HCT116 (cell line): ENCODE data around the gene SDK1. TPM values are rescaled to one million over a fixed set of nuclear protein-coding genes. Genes with fewer than 3 reads are reported as not detected.

ENCODE experiments used
- ATAC-seq: fragments of 200-7000 bp; cut with Tn5 transposase; 2 replicates; pipeline ENCODE4 v1.9.1; 2020; ENCODE audit warnings: mild to moderate bottlenecking, moderate library complexity
- BruUV-seq: library from RNA; stranded (reverse); fragments of 400-500 nt; replicated peaks from 2 replicates; lab custom pipeline; 2021; lab: Mats Ljungman, UMichigan
- CTCF ChIA-PET: fragments of 300-600 bp; sonication (Branson Sonifier 250); formaldehyde crosslinking; loops from one replicate; lab custom pipeline; 2021; ENCODE audit warnings: antibody characterized with exemption; lab: Charles Lee
- POLR2A ChIA-PET: fragments of 300-600, 350-600 bp; sonication (Branson Sonifier 250); formaldehyde crosslinking; loops from one replicate; lab custom pipeline; 2021; ENCODE audit warnings: antibody characterized with exemption; lab: Charles Lee
- RAD21 ChIA-PET, 2 experiments: fragments of 300-600 bp; sonication (Branson Sonifier 250); formaldehyde crosslinking; loops; one replicate each; lab custom pipeline; 2023; ENCODE audit warnings: low total read pairs in 2 of 2; ENCODE audit not compliant: uncharacterized antibody in 2 of 2, unreplicated experiment in 2 of 2, low non-redundant PET in 1 of 2; lab: Charles Lee
- DNase-seq: peaks from one replicate; pipeline ENCODE4 v3.0.0-alpha.2; 2010; ENCODE audit warnings: low read depth, low spot score
- H2AFZ ChIP-seq: fragments of 200-600 bp; shearing (Covaris generic), sonication (generic); 2 replicates; pipeline ENCODE4 v1.6.1; 2017; ENCODE audit warnings: low read depth, mixed run types, mixed read lengths, antibody characterized with exemption, low read length; ENCODE audit not compliant: poor library complexity, severe bottlenecking
- H3K27ac ChIP-seq: 2 replicates; pipeline ENCODE4 v1.5.1; 2012; ENCODE audit warnings: low read depth, low read length
- H3K27me3 ChIP-seq: fragments of 200-600 bp; sonication (generic); 2 replicates; pipeline ENCODE4 v1.6.1; 2016; ENCODE audit warnings: mixed run types, low read length, mixed read lengths; ENCODE audit not compliant: insufficient read depth
- H3K36me3 ChIP-seq, 2 experiments: fragments of 200-500 bp in 1 of 2; fragments of 200-600 bp in 1 of 2; sonication (Bioruptor generic) in 1 of 2; sonication (generic) in 1 of 2; 2 replicates each; pipeline versions ENCODE4 v1.5.1 to v1.6.1; 2014 to 2016; ENCODE audit warnings: low read length in 2 of 2, inconsistent platforms in 1 of 2, mixed read lengths in 1 of 2, mixed run types in 1 of 2; ENCODE audit not compliant: insufficient read depth in 2 of 2, control insufficient read depth in 1 of 2
- H3K4me1 ChIP-seq, 2 experiments: fragments of 200-600 bp in 1 of 2; sonication (generic) in 1 of 2; 2 replicates each; pipeline versions ENCODE4 v1.5.1 to v1.6.1; 2012 to 2017; ENCODE audit warnings: low read length in 2 of 2, inconsistent platforms in 1 of 2, mild to moderate bottlenecking in 1 of 2, mixed read lengths in 1 of 2, mixed run types in 1 of 2, moderate library complexity in 1 of 2; ENCODE audit not compliant: insufficient read depth in 2 of 2, control insufficient read depth in 1 of 2
- H3K4me2 ChIP-seq: fragments of 200-600 bp; sonication (generic); 2 replicates; pipeline ENCODE4 v1.6.1; 2017; ENCODE audit warnings: mixed run types, low read length, mixed read lengths
- H3K4me3 ChIP-seq, 2 experiments: fragments of 200-600 bp in 1 of 2; sonication (generic) in 1 of 2; replicated peaks in 1 of 2; 2 replicates each; pipeline ENCODE4 v1.5.1; 2011 to 2016; ENCODE audit warnings: low read length in 2 of 2, control low read depth in 1 of 2, low read depth in 1 of 2, mild to moderate bottlenecking in 1 of 2, mixed read lengths in 1 of 2, mixed run types in 1 of 2
- H3K79me2 ChIP-seq: fragments of 200-600 bp; sonication (generic); 2 replicates; pipeline ENCODE4 v1.6.1; 2017; ENCODE audit warnings: mild to moderate bottlenecking, mixed run types, low read length, moderate library complexity, mixed read lengths; ENCODE audit not compliant: insufficient read depth
- H3K9ac ChIP-seq: fragments of 200-600 bp; sonication (generic); 2 replicates; pipeline ENCODE4 v1.6.1; 2016; ENCODE audit warnings: low read length, mixed read lengths
- H3K9me2 ChIP-seq: fragments of 200-600 bp; sonication (generic), shearing (Covaris generic); 2 replicates; pipeline ENCODE4 v1.6.1; 2017; ENCODE audit warnings: mixed run types, mild to moderate bottlenecking, moderate library complexity; ENCODE audit not compliant: insufficient read depth
- H3K9me3 ChIP-seq, 2 experiments: fragments of 200-500 bp in 1 of 2; fragments of 200-600 bp in 1 of 2; sonication (Bioruptor generic) in 1 of 2; sonication (generic) in 1 of 2; 2 replicates each; pipeline ENCODE4 v1.6.1; 2014 to 2017; ENCODE audit warnings: low read length in 2 of 2, mixed read lengths in 2 of 2, inconsistent platforms in 1 of 2, low read depth in 1 of 2, mild to moderate bottlenecking in 1 of 2, mixed run types in 1 of 2, moderate library complexity in 1 of 2; ENCODE audit not compliant: control insufficient read depth in 1 of 2, insufficient read depth in 1 of 2
- H4K20me1 ChIP-seq: fragments of 200-600 bp; sonication (generic), shearing (Covaris generic); 2 replicates; pipeline ENCODE4 v1.6.1; 2017; ENCODE audit warnings: mixed run types, mild to moderate bottlenecking, moderate library complexity; ENCODE audit not compliant: insufficient read depth
- CEBPB ChIP-seq: IDR thresholded peaks from 2 replicates; pipeline ENCODE4 v1.6.1; 2012; ENCODE audit warnings: low read depth
- CTCF ChIP-seq, 3 experiments: fragments of 200-600 bp in 1 of 3; sonication (generic) in 1 of 3; IDR thresholded peaks in 2 of 3; conservative IDR thresholded peaks in 1 of 3; 2 replicates each; pipeline ENCODE4 v1.5.1; 2012 to 2017; ENCODE audit warnings: low read depth in 2 of 3, low read length in 2 of 3, antibody characterized with exemption in 1 of 3, borderline replicate concordance in 1 of 3, control low read depth in 1 of 3, mild to moderate bottlenecking in 1 of 3, mixed read lengths in 1 of 3, mixed run types in 1 of 3, moderate library complexity in 1 of 3; ENCODE audit not compliant: insufficient read depth in 1 of 3
- EGR1 ChIP-seq: IDR thresholded peaks from 2 replicates; pipeline ENCODE4 v1.6.1; 2012; ENCODE audit warnings: low read depth
- ELF1 ChIP-seq: IDR thresholded peaks from 2 replicates; pipeline ENCODE4 v1.6.1; 2012; ENCODE audit warnings: low read depth, borderline replicate concordance
- EZH2phosphoT487 ChIP-seq: fragments of 200-600 bp; IDR thresholded peaks from 2 replicates; pipeline ENCODE4 v1.6.1; 2018; ENCODE audit warnings: antibody characterized with exemption, borderline replicate concordance
- FOSL1 ChIP-seq: IDR thresholded peaks from 2 replicates; pipeline ENCODE4 v1.6.1; 2012; ENCODE audit warnings: low read depth
- JUND ChIP-seq: IDR thresholded peaks from 2 replicates; pipeline ENCODE4 v1.6.1; 2012
- POLR2A ChIP-seq: IDR thresholded peaks from 2 replicates; pipeline ENCODE4 v1.7.0; 2011; ENCODE audit warnings: borderline replicate concordance; ENCODE audit not compliant: insufficient read depth, insufficient read length; ENCODE audit errors: extremely low read depth
- RAD21 ChIP-seq: IDR thresholded peaks from 2 replicates; pipeline ENCODE4 v1.6.1; 2012; ENCODE audit warnings: low read depth, mild to moderate bottlenecking
- SIN3A ChIP-seq: IDR thresholded peaks from 2 replicates; pipeline ENCODE4 v1.6.1; 2012; ENCODE audit warnings: low read depth
- SRF ChIP-seq: IDR thresholded peaks from 2 replicates; pipeline ENCODE4 v1.6.1; 2012; ENCODE audit warnings: low read depth
- TCF7L2 ChIP-seq: IDR thresholded peaks from 2 replicates; pipeline ENCODE4 v1.7.0; 2011; ENCODE audit warnings: borderline replicate concordance, inconsistent platforms; ENCODE audit not compliant: insufficient read depth, insufficient read length; ENCODE audit errors: extremely low read depth
- ZFX ChIP-seq: fragments of 450-650 bp; IDR thresholded peaks from 2 replicates; pipeline ENCODE4 v1.6.1; 2017
- intact Hi-C: fragments of 100-400 bp; cut with micrococcal nuclease; formaldehyde crosslinking; loops from 2 replicates; pipeline ENCODE4 v1.10.0; 2022
- total RNA-seq: library from RNA; stranded (reverse); gene quantifications from one replicate; pipeline ENCODE4 v1.2.1, GENCODE V29; 2021; ENCODE audit not compliant: unreplicated experiment

SDK1 gene
- total RNA-seq, 1 experiment from 2014 or later = 0.05 TPM

GRCh38 chr7:3367261-3367660, 66.2 kb downstream of the SDK1 start:
- H2AFZ ChIP-seq = no peak overlapping the region
- no peaks in the 10 kb centered on the region; the same call in 1 of the 2 replicates for H4K20me1 ChIP-seq
- no peak overlapping the region for H3K9ac ChIP-seq
- H3K79me2 ChIP-seq = no peaks in the 10 kb centered on the region
- peaks cover 62% of the 10 kb centered on the region for H3K27me3 ChIP-seq
- H3K9me3 ChIP-seq = no peaks in the 10 kb centered on the region
- H3K9me2 ChIP-seq = no peaks in the 10 kb centered on the region
- BruUV-seq = no TSS peak
- no peak overlapping the region for H3K27ac ChIP-seq
- no peaks in the 10 kb centered on the region; a peak in 1 of 4 replicates for H3K36me3 ChIP-seq
- intact Hi-C loops = no loop called here
- CTCF ChIA-PET = no interaction called here
- POLR2A ChIA-PET = no interaction called here
- no peaks in the 10 kb centered on the region for H3K4me1 ChIP-seq
- no peak for DNase-seq
- RAD21 ChIA-PET = no interaction called here
- H3K4me3 ChIP-seq = no peak overlapping the region
- TF ChIP-seq ZFX = no peak
- TF ChIP-seq POLR2A = no peak
- no peak for TF ChIP-seq TCF7L2
- no peak for TF ChIP-seq JUND
- no peak for TF ChIP-seq CEBPB
- TF ChIP-seq SRF = no peak
- TF ChIP-seq FOSL1 = no peak
- TF ChIP-seq CTCF (IDR thresholded peaks at IDR 0.05 in 2 of 3, conservative IDR thresholded peaks at IDR 0.05 in 1 of 3; ENCODE audit: borderline replicate concordance in 1 of 3, insufficient read depth in 1 of 3, low read depth in 2 of 3, low read length in 2 of 3) = no peak
- no peak for TF ChIP-seq EZH2phosphoT487
- no peak for TF ChIP-seq ELF1
- no peak for TF ChIP-seq EGR1
- TF ChIP-seq RAD21 = no peak
- no peak for TF ChIP-seq SIN3A
- no peak overlapping the region for H3K4me2 ChIP-seq
- no peak for ATAC-seq
